ENCODE data around the gene RAD23A.

RAD23A gene

GRCh38 chr19:12986726-12987125 is 41.1 kb downstream of the RAD23A start:
- no peak for DNase-seq

DNA sequence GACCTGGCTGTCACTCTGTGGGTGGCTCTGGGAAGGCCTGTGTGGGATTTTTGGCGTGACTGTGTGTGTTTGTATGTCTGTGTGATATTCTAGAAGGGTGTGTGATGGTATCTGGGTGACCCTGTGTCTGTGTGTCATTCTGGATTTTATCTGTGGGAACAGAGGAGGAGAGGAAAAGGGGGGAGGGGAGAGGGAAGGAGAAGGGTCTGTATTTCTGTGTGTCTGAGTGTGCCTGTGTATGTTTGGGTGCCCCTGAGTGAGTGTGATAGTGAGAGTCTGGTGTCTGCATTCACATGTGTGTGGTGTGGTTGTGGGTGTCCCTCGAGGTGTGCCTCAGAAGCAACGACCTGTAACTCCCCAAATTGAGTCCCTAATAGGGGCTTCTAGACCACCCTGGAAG is 41.5 kb downstream of the RAD23A start:
- DNase-seq: no peak

DNA sequence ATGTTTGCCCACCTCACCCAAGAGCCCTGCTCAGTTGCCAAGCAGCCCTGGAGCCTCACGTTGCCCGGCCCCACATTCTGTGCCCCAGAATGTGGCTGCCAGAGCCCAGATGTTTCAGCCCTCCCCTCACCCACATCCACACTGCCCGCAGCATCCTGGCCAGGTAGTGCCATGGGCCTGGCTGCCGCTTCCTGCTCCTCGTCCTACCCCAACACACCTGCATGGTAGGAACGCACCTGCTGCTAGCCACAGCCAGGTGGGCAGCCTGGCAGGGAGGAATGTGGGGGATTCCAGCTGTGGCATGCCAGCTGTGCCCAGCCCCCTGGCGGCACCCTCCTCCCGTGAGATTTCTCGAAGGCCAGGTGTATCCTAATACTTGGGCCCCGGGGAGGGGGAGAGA is 42.1 kb downstream of the RAD23A start:
- no peak for DNase-seq

DNA sequence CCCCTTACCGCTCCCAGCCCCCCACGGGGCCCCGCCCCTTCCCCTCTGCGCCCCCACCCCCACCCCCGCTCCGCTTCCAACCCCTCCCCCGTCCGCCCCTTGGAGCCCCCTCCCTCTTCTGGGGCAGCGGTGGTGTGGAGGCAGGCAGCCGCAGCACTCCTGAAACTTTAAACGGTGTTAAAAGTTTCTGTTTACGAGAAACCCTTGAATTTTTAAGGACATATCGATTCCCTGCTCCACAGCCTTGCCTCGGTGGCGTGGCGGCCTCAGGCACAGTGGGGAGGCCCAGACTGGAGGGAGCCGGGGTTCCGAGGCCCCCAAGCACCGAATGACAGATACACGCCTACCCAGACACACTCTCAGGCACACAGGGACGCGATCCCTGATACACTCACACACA is 44.8 kb downstream of the RAD23A start:
- DNase-seq: no peak

DNA sequence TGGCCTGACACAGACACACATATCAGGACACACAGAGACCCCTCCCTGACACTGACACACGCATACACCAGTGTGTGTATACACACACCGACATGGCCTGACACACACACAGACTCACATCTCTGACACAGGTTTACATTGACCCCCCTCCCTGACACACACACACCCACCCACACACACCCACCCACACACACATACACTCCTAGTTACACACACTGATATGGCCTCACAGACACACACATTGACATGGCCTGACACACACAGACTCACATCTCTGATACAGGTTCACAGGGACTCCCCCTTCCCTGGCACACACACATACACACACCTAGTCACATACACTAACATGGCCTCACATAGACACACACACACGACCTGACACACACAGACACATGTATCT is 45.2 kb downstream of the RAD23A start:
- no peak for DNase-seq

- DNase-seq: no peak
Measured at GRCh38 chr19:12991296-12991695, 45.6 kb downstream of the RAD23A start.

DNA sequence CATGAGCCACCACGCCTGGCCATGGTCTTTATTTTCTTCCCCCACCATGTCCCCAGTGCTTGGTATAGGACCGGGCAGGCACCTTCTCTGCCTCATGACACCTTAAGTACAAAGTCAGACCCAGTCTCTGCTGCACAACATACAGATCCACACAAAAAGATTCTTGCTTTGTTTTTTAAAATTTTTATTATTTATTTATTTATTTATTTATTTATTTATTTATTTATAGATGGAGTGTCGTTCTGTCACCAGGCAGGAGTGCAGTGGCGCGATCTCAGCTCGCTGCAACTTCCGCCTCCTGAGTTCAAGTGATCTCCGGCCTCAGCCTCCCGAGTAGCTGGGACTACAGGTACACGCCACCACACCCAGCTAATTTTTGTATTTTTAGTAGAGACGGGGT is 47.1 kb downstream of the RAD23A start:
- DNase-seq: no peak

DNA sequence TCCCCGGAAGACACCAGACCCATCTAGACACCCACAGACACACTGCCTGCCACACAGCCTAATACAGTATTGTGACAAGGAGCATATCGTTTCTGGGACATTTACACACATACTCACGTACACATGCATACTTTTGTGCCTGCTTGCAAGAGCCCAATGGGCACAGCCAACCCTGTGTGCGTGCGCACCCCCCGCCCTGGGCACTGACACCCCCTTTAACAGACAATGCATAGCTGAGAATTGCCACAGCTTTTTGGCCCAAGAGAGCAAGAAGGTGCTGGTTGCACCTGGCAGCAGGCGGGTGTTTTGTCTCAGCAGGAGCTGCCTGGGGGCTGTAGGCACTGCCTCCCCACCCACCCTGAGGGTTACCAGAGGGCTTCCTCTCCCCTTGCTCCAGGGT is 47.9 kb downstream of the RAD23A start:
- no peak for DNase-seq

DNA sequence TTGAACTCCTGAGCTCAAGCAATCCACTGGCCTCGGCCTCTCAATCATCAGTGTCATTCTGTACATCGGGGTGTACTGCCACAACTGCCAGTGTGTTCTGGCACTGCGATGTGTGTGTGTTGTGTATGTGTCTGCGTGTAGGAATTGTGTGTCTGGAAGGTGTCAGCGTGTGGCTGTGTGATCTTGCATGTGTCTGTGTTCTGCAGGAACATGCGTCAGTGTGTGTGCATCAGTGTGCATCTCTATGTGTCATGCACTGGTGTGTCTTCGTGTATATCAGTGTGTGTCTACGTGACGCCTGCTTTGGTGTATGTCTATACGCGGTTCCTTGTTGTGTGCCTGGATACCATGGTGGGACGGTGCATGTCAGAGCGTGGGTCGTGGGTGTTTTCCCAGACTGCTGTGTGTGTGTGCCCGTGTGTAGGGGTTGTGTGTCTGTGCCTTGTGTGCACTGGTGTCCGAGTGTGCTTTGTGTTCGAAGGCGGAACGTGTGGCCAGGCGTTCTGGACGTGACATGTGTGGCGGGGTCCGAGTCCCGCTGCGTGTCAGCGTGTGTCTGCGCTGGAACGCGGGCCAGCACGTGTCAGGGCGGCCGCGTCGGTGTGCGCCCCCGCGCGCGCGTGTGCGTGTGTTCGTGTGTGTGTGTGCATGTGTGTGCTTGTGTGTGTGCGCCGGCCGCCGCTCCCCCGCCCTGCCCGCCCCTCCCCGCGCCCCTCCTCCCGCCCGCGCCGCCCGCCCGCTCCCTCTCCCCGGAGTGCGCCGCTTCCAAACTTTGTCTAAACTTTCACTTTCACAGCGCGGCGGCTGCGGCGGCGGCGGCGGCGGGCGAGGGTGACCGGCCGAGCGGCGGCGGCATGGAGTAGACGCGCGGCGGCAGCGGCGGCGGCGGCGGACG is 49.3 kb downstream of the RAD23A start, which contains the start of gene NFIX:
NFIX (plus strand) TSS at position 775 of the 895 bp plus-strand sequence. CDS start 363 bp downstream, outside the sequence.
- peak; percentile 75 for DNase-seq

GRCh38 chr19:12995596-12996405 is 50.1 kb downstream of the RAD23A start:
- DNase-seq: peak; percentile 26

DNA sequence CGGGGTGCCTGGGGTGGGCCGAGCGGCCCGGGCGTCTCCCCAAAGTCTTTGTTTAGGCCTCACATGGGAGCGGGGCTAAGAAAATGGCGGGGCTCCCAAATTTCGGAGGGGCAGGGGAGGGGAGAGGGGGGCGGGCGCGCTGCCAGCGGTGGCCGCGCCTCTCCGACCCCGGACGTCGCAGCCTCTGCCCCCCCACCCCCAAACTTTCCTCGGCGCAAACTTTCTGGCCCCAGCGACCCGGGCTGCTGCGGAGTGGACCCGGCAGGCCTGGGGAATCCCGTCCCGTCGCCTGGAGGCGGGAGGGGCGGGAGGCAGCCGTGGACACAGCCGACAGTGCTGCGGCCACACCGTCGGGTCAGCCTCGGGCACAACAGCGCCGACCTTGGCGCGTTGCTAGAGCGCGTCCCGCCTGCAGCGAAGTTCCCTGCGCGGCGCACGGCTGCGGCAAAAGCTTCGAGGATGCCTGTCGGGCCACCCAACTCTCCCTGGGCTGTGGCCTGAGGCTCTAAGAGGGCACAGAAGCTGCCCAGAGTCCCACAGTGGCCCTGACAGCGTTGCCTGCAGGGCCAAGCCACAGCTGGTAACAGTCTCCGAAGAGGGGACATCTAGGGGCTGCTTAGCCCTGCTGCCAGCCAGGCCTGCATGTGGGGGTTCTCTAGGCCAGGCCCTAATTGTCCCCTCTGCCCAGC is 50.9 kb downstream of the RAD23A start:
- no peak for DNase-seq

GRCh38 chr19:12997179-12997966 is 51.7 kb downstream of the RAD23A start:
- DNase-seq: no peak

- no peak for DNase-seq
Measured at GRCh38 chr19:12997967-12998940, 52.6 kb downstream of the RAD23A start.

GRCh38 chr19:13001166-13001501 is 55.5 kb downstream of the RAD23A start:
- DNase-seq: no peak

GRCh38 chr19:13001502-13002165 is 56.0 kb downstream of the RAD23A start:
- no peak for DNase-seq

DNA sequence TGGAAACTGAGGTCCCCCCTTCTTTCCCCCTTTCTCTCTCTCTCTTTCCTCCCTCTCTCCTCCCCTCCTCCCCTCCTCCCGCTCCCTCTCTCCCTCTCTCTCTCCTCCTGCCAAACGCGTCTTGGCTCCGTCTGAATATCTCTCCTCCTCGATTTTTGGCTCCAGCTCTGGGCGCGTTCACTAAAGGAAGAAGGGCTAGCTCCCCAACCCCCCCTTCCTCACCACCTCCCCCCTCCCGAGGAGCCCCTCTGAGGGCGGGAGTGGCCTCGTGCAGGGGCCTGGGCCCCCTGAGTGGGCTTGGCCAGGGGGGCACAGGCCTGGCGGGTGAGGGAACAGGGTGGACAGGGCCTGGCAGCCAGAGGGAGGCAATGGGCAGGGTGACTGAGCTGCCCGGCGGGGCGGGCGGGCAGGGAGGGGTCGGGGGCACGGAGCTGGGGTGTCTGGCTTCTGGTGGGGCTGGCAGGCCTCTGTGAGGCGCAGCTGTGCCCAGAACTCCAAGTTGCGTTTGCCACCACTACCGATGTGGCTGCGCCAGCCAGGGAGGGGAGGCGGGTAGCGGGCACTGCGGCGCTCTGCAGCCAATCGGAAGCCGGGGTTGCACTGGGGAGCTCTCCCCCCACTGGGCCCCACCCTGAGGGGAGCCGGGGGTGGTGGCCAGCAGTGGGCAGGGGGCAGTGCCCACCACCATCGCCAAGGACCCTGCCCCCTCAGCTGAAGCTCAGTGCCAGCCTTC is 56.7 kb downstream of the RAD23A start:
- DNase-seq: no peak

DNA sequence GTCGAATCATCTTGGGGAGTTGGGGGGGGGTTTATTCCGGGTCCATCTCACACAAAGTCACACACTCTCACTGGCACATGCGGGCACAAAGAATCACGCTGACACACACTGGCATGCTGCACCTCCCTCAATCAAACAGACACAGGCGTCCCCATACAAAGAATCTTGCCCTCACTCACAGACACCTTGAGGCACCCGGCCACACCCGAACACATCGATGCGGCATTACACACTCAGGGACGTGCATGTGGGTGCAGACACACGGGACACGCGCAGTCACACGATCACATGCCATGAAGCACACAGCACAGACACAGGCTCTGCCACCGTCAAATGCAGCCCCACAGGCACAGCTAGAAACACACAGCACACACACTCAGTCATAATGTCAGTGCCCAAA is 57.4 kb downstream of the RAD23A start:
- DNase-seq: no peak
